Sigmoid colon (tissue), 4 donors: Measurements from ENCODE around the gene IFT80.

Experiments used
- EP300 ChIP-seq, 4 donors: sonication (generic); formaldehyde crosslinking; IDR thresholded peaks; one replicate each; pipeline ENCODE4 v1.6.1; 2017; ENCODE audit warnings: antibody characterized with exemption in 4 of 4
- POLR2A ChIP-seq, 2 donors: fragments of 450-650 bp; IDR thresholded peaks; one replicate each; pipeline ENCODE4 v1.6.1; 2016; ENCODE audit warnings: antibody characterized with exemption in 2 of 2, mild to moderate bottlenecking in 2 of 2, moderate library complexity in 2 of 2
- POLR2AphosphoS5 ChIP-seq, 4 donors: sonication (generic); formaldehyde crosslinking; IDR thresholded peaks; one replicate each; pipeline ENCODE4 v1.6.1; 2017; ENCODE audit warnings: antibody characterized with exemption in 4 of 4
- TF ChIP-seq, protein P1 (sequence below), 4 experiments: fragments of 450-650 bp in 3 of 4; fragments of 200-600 bp in 1 of 4; IDR thresholded peaks; one replicate each; pipeline ENCODE4 v1.5.1; 2016 to 2019; ENCODE audit warnings: antibody characterized with exemption in 4 of 4, mild to moderate bottlenecking in 3 of 4, moderate library complexity in 2 of 4

- TF ChIP-seq, protein P1, sequence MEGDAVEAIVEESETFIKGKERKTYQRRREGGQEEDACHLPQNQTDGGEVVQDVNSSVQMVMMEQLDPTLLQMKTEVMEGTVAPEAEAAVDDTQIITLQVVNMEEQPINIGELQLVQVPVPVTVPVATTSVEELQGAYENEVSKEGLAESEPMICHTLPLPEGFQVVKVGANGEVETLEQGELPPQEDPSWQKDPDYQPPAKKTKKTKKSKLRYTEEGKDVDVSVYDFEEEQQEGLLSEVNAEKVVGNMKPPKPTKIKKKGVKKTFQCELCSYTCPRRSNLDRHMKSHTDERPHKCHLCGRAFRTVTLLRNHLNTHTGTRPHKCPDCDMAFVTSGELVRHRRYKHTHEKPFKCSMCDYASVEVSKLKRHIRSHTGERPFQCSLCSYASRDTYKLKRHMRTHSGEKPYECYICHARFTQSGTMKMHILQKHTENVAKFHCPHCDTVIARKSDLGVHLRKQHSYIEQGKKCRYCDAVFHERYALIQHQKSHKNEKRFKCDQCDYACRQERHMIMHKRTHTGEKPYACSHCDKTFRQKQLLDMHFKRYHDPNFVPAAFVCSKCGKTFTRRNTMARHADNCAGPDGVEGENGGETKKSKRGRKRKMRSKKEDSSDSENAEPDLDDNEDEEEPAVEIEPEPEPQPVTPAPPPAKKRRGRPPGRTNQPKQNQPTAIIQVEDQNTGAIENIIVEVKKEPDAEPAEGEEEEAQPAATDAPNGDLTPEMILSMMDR (IDR thresholded peaks at IDR 0.05), result no peak
- TF ChIP-seq EP300 (IDR thresholded peaks at IDR 0.05) (no peak), POLR2A (IDR thresholded peaks at IDR 0.05) (no peak), POLR2AphosphoS5 (IDR thresholded peaks at IDR 0.05) (no peak)
Measured at GRCh38 chr3:160218136-160218535, 180.9 kb downstream of the IFT80 start.
